Right lobe of liver (tissue), 4 donors: ENCODE data around the gene CTSH.

Source experiments
- POLR2A ChIP-seq: fragments of 450-650 bp; IDR thresholded peaks from one replicate; pipeline ENCODE4 v1.6.1; 2017; ENCODE audit warnings: antibody characterized with exemption, mild to moderate bottlenecking
- TF ChIP-seq, protein P1 (sequence below), 4 donors: fragments of 200-600 bp in 3 of 4; fragments of 450-650 bp in 1 of 4; IDR thresholded peaks; one replicate each; pipeline versions ENCODE4 v1.5.1 to v1.8.0; 2016 to 2022; ENCODE audit warnings: antibody characterized with exemption in 4 of 4, mild to moderate bottlenecking in 2 of 4
- donor health status: DM: no; HTN: no; CAD: no.
- donor health status: DM: no; HTN: no; CAD: no.
- donor health status: DM: no; HTN: yes; CAD: no.

DNA sequence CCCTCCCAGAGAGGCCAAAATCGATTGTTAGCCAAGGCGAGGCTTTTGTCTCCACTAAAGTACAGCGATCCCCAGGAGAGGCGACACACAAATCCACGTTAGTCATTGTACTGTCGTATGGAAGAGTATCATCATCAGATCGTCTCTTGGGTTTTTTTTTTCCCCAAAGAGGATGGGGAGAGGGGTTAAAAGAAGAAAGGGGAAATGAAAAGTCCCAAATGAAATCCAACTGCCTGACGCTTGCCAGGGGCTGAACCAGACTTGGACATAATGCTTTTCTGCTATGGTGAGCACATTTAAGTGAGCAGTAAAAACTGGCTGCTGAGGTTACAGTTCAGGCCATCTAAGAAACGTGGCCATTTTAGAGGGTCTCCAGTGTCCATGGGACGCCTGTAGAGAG lies 37.9 kb upstream of the CTSH start:
- no peak for TF ChIP-seq POLR2A
- TF ChIP-seq, protein P1, sequence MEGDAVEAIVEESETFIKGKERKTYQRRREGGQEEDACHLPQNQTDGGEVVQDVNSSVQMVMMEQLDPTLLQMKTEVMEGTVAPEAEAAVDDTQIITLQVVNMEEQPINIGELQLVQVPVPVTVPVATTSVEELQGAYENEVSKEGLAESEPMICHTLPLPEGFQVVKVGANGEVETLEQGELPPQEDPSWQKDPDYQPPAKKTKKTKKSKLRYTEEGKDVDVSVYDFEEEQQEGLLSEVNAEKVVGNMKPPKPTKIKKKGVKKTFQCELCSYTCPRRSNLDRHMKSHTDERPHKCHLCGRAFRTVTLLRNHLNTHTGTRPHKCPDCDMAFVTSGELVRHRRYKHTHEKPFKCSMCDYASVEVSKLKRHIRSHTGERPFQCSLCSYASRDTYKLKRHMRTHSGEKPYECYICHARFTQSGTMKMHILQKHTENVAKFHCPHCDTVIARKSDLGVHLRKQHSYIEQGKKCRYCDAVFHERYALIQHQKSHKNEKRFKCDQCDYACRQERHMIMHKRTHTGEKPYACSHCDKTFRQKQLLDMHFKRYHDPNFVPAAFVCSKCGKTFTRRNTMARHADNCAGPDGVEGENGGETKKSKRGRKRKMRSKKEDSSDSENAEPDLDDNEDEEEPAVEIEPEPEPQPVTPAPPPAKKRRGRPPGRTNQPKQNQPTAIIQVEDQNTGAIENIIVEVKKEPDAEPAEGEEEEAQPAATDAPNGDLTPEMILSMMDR (IDR thresholded peaks at IDR 0.05): no peak
